ENCODE data around the gene NOL7. TPM values are rescaled to one million over a fixed set of nuclear protein-coding genes. Genes with fewer than 3 reads are reported as not detected.

The NOL7 gene
- total and polyA plus RNA-seq, 9 of the 15 experiments (the other 6 are each of a cell fraction or from before 2014, with no cell fraction given), result 19.4 to 235 (median 157) TPM

DNA sequence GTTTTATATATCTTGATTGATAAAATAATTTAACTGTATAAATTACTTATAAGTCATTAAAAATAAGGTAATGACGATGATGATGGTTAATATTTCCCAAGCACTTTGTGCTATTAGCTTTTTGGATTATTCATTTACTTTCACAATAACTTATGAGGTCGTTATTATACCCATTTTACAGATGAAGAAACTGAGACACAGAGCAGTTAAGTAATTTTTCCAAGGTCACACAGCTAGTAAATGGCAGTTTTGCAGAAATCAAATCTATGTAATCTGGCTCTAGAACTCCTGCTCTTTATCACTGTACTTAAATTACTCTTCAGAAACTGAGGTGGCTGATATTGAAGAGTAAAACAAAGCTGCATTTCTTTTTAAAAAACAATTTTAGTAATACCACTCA is 18.2 kb downstream of the NOL7 start (continued):
- TF ChIP-seq, protein P1, sequence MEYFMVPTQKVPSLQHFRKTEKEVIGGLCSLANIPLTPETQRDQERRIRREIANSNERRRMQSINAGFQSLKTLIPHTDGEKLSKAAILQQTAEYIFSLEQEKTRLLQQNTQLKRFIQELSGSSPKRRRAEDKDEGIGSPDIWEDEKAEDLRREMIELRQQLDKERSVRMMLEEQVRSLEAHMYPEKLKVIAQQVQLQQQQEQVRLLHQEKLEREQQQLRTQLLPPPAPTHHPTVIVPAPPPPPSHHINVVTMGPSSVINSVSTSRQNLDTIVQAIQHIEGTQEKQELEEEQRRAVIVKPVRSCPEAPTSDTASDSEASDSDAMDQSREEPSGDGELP (CRISPR knock-in tag; IDR thresholded peaks at IDR 0.05; ENCODE audit: borderline replicate concordance), result no peak
- TF ChIP-seq RNF2 (IDR thresholded peaks at IDR 0.05) (no peak), PTTG1 (tag; IDR thresholded peaks at IDR 0.05; ENCODE audit: low read depth) (no peak), ZC3H8 (IDR thresholded peaks at IDR 0.05) (no peak), ZNF57 (CRISPR knock-in tag; IDR thresholded peaks at IDR 0.05) (no peak), ARID2 (IDR thresholded peaks at IDR 0.05) (no peak), ETV5 (CRISPR knock-in tag; IDR thresholded peaks at IDR 0.05; ENCODE audit: low read depth) (no peak), BDP1 (IDR thresholded peaks at IDR 0.05; ENCODE audit: insufficient read depth, insufficient read length) (no peak), RBM17 (IDR thresholded peaks at IDR 0.05; ENCODE audit: borderline replicate concordance, low read depth, low read length) (no peak), NBN (IDR thresholded peaks at IDR 0.05; ENCODE audit: low read depth) (no peak), CBFA2T2 (conservative IDR thresholded peaks at IDR 0.05) (no peak), HDAC3 (IDR thresholded peaks at IDR 0.05; ENCODE audit: borderline replicate concordance, partially characterized antibody) (no peak), ELF2 (CRISPR knock-in tag; IDR thresholded peaks at IDR 0.05) (no peak), NFYB (IDR thresholded peaks at IDR 0.05; ENCODE audit: extremely low read depth, insufficient read length) (no peak), ELF1 (tag; IDR thresholded peaks at IDR 0.05) (no peak), SREBF1 (IDR thresholded peaks at IDR 0.05; ENCODE audit: borderline replicate concordance, low read depth, low read length) (no peak), ESRRA (IDR thresholded peaks at IDR 0.05; ENCODE audit: borderline replicate concordance, low read depth) (peak; percentile 53; the same call in 1 of the 2 replicates), CBX5 (IDR thresholded peaks at IDR 0.05; ENCODE audit: borderline replicate concordance, low read depth) (no peak), ZNF511 (CRISPR knock-in tag; IDR thresholded peaks at IDR 0.05) (no peak), SMC3 (conservative IDR thresholded peaks at IDR 0.05; ENCODE audit: insufficient read depth, low read depth, low read length) (no peak)
- TF ChIP-seq, protein P2, sequence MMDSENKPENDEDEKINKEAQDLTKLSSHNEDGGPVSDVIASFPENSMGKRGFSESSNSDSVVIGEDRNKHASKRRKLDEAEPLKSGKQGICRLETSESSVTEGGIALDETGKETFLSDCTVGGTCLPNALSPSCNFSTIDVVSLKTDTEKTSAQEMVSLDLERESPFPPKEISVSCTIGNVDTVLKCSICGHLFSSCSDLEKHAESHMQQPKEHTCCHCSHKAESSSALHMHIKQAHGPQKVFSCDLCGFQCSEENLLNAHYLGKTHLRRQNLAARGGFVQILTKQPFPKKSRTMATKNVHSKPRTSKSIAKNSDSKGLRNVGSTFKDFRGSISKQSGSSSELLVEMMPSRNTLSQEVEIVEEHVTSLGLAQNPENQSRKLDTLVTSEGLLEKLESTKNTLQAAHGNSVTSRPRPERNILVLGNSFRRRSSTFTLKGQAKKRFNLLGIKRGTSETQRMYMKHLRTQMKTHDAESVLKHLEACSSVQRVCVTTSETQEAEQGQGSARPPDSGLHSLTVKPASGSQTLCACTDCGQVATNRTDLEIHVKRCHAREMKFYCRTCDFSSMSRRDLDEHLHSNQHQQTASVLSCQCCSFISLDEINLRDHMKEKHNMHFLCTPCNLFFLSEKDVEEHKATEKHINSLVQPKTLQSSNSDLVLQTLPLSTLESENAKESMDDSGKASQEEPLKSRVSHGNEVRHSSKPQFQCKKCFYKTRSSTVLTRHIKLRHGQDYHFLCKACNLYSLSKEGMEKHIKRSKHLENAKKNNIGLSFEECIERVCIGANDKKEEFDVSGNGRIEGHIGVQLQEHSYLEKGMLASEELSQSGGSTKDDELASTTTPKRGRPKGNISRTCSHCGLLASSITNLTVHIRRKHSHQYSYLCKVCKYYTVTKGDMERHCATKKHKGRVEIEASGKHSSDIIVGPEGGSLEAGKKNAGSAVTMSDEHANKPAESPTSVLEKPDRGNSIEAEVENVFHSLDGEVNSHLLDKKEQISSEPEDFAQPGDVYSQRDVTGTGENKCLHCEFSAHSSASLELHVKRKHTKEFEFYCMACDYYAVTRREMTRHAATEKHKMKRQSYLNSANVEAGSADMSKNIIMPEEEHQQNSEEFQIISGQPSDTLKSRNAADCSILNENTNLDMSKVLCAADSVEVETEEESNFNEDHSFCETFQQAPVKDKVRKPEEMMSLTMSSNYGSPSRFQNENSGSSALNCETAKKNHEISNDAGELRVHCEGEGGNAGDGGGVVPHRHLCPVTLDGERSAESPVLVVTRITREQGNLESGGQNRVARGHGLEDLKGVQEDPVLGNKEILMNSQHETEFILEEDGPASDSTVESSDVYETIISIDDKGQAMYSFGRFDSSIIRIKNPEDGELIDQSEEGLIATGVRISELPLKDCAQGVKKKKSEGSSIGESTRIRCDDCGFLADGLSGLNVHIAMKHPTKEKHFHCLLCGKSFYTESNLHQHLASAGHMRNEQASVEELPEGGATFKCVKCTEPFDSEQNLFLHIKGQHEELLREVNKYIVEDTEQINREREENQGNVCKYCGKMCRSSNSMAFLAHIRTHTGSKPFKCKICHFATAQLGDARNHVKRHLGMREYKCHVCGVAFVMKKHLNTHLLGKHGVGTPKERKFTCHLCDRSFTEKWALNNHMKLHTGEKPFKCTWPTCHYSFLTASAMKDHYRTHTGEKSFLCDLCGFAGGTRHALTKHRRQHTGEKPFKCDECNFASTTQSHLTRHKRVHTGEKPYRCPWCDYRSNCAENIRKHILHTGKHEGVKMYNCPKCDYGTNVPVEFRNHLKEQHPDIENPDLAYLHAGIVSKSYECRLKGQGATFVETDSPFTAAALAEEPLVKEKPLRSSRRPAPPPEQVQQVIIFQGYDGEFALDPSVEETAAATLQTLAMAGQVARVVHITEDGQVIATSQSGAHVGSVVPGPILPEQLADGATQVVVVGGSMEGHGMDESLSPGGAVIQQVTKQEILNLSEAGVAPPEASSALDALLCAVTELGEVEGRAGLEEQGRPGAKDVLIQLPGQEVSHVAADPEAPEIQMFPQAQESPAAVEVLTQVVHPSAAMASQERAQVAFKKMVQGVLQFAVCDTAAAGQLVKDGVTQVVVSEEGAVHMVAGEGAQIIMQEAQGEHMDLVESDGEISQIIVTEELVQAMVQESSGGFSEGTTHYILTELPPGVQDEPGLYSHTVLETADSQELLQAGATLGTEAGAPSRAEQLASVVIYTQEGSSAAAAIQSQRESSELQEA (IDR thresholded peaks at IDR 0.05; ENCODE audit: low read depth), result no peak
